Subcutaneous adipose tissue (tissue), 4 donors: ENCODE results near the gene ABHD16A. TPM values are rescaled to one million over a fixed set of nuclear protein-coding genes. Genes with fewer than 3 reads are reported as not detected.

Source experiments
- CTCF ChIP-seq: fragments of 450-650 bp; IDR thresholded peaks from one replicate; pipeline ENCODE4 v1.5.1; 2016; ENCODE audit warnings: low read depth, mild to moderate bottlenecking, control low read depth, antibody characterized with exemption, moderate library complexity
- total RNA-seq, 4 donors: library from RNA; depleted of rRNA; stranded (reverse); fragments of >200 nt; gene quantifications; one replicate each; pipeline ENCODE4 v1.1.0, GENCODE V29; 2016

Gene ABHD16A
- total RNA-seq, 4 donors from 2014 or later, result 29.2 to 45.1 (median 35.6) TPM

- no peak for TF ChIP-seq CTCF
Measured at GRCh38 chr6:31689249-31690110, 13.6 kb downstream of the ABHD16A start.

GRCh38 chr6:31687860-31688693 lies 15.0 kb downstream of the ABHD16A start:
- no peak for TF ChIP-seq CTCF

- TF ChIP-seq CTCF, result no peak
Measured at GRCh38 chr6:31687321-31687720, 15.8 kb downstream of the ABHD16A start.

GRCh38 chr6:31686483-31686882 lies 16.6 kb downstream of the ABHD16A start:
- TF ChIP-seq CTCF, result no peak

- TF ChIP-seq CTCF, result no peak
Measured at GRCh38 chr6:31683591-31683990, 19.5 kb downstream of the ABHD16A start.

- no peak for TF ChIP-seq CTCF
Measured at GRCh38 chr6:31681135-31681671, 21.9 kb downstream of the ABHD16A start.
